HPDE6-E6E7 (cell line): ENCODE results near the gene ATXN1.
"Not testable (repeated sequence)": the region's sequence is repeated elsewhere in the genome, so short reads cannot be mapped to it uniquely, and the experiment has no call there.

Experiments used
- DNase-seq: peaks from one replicate; pipeline ENCODE4 v3.0.0; 2011; ENCODE audit warnings: missing footprints; ENCODE audit errors: extremely low spot score

ATXN1 gene

GRCh38 chr6:16390909-16391450 lies 370.3 kb downstream of the ATXN1 start:
- DNase-seq = not testable (repeated sequence)

DNA sequence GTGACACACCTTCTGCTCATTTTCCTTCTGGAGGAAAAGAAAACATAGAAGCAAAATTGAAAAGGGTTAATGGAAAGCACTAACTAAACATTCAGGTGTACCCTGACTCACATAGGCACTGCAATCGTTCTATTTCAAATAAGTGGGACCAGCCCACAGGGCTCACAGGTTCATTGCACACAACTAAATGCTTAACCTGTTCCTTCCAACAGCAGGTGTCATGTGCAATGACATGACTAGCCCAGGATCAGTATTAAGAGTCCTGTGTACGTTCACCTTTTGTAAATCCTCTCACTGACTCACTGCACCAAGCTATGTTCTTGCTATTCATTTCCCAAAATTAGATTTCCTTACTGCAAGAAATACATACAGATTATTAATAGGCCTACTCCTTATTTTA lies 371.6 kb downstream of the ATXN1 start:
- DNase-seq = no peak

DNA sequence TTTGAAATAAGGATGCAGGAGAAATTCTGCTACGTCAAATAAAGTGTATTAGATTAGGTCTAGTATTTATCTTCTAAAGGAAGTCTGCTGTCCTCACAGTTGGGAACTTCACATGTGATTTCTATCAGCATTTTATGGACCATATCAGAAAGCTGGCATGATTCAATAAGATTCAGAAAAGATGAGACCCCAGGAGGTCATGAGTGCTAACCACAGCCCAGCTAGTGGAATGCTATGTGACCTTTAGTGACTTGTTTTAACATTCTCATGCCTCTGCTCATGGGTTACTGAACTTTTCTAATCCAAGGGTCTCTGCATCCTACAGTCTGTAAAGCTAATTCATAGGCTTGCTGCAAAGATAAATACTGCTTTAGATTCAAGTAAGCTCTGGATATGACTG lies 372.8 kb downstream of the ATXN1 start:
- DNase-seq = no peak

- no peak for DNase-seq
Observed at GRCh38 chr6:16386057-16386456, 375.2 kb downstream of the ATXN1 start.

DNA sequence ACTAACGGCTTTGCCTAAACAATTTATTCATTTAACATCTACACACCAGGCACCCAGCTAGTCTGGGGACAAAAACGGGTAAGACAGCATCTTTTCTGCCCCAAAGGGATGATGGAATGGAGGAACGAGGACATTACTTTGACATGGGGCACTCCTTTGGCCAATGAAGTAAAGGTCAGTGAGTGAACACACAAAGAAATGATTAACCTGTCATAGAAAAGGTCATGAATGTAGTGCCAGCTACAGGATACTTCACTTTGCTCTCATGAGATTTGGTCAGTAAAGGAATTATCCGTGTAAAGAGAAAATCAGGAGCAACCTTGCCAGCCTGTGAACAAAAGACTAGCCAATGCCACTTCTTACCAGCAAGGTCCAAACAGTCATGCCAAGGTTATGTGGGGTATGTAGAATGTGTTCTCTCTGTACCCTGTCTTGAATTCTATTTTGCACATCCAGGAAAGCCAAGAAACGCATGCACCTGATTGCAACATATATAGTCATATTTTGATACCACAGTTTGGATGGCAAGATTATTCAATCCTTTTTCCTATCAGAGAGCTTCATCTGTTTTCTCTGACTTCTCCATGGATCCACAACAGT lies 377.6 kb downstream of the ATXN1 start:
- DNase-seq = no peak

DNA sequence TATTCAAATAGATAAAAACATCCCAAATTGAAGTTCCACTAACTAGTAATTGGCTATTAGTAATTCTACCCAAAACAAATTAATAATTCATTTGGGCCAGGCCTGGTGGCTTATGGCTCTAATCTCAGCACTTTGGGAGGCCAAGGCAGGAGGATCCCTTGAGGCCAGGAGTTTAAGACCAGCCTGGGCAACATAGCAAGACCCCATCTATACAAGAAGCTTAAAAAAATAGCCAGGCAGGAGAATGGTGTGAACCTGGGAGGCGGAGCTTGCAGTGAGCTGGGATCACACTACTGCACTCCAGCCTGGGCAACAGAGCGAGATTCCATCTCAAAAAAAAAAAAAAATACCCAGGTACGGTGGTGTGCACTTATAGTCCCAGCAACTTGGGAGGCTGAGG lies 379.3 kb downstream of the ATXN1 start:
- not testable (repeated sequence) for DNase-seq

GRCh38 chr6:16380220-16380809 lies 380.9 kb downstream of the ATXN1 start:
- DNase-seq = no peak

GRCh38 chr6:16378360-16378759 lies 382.9 kb downstream of the ATXN1 start:
- not testable (repeated sequence) for DNase-seq

- DNase-seq = no peak
Observed at GRCh38 chr6:16377470-16377869, 383.8 kb downstream of the ATXN1 start.

GRCh38 chr6:16375843-16376242 lies 385.4 kb downstream of the ATXN1 start:
- DNase-seq = no peak

DNA sequence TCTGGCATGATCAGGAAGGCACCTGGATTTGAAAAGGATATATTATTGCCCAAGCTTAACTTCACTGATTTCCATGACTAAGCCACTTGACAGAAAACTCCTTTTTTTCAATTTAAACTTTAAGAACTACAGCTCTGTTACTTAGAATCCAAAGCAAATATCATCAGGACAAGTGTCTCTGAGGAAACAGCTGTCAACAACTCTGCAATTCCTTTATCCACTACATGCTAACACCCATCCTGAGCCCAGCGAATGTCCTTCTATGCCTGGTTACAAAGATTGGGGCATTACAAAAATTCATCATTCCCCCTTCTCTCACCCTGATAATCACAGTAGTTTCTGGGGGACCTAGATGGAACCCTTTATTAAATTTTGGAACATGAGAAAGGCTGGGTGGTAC lies 386.1 kb downstream of the ATXN1 start:
- no peak for DNase-seq

GRCh38 chr6:16374461-16375200 lies 386.6 kb downstream of the ATXN1 start:
- no peak for DNase-seq

DNA sequence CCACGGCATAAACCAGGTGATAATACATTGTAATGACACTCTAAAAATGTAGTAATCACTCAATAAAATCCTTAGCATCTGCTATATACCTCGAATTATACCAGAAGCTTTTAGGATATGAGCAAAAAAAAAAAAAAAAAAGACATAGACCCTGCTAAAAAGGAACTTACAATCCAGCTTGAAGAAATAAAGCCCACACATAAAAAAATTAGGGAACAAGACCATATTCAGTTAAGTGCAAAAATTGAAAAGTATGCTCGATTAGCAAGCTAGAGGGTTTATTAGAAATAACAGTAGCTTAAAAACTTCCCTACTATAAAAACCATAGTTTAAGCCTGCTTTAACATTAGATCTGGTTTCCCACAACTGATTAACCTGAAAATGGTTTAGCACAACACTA lies 387.2 kb downstream of the ATXN1 start:
- no peak for DNase-seq

DNA sequence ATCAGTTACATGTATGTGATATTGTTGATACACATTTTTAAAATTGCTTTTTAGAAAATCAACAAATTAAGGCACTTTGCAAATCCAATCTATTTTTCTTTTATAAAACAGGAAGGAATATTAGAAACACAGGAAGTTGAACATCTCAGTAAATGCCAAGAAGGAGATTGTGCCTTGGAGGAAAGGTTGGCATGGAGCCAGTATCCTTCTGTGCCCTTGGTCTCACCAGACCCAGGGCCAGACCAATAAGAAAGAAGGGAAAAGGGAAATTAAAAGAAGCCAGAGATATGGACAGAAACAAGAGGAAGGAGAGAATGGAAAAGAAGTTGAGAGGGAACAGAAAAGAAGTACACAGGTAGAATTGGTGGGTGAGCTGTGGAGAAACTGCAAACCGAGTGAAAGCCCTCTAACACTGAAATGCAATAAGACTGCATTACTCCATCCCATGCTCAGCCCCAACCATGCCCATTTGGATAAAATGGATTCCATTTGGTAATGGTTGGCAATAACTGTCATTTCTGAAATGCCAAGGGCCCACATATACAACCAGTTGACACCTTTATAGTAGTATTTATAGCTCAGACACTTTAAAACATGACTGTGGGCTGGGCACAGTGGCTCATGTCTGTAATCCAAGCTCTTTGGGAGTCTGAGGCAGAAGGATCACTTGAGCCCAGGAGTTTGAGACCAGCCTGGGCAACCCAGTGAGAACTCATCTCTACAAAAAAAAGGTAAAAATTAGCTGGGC lies 389.1 kb downstream of the ATXN1 start:
- no peak for DNase-seq

- DNase-seq = no peak
Observed at GRCh38 chr6:16371401-16371800, 389.9 kb downstream of the ATXN1 start.

GRCh38 chr6:16370943-16371342 lies 390.3 kb downstream of the ATXN1 start:
- no peak for DNase-seq

DNA sequence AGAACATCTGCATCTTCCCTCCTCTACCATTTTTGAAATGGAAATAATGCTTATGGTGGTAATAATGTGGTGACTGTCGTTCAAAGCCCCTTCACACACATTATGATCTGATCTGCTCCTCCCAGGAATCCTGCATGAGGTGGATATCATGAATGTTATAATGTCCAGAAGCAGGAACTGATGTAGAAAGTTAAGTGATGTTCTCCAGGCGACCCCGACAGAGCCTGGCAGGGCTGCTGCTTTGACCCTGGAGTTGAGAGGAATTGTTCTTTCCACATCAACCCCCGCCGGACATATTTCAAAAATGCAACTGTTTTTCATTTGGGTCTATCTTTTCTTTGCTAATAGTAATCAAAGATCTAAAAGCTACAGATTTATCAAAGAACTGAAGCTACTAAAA lies 391.3 kb downstream of the ATXN1 start:
- DNase-seq = no peak

DNA sequence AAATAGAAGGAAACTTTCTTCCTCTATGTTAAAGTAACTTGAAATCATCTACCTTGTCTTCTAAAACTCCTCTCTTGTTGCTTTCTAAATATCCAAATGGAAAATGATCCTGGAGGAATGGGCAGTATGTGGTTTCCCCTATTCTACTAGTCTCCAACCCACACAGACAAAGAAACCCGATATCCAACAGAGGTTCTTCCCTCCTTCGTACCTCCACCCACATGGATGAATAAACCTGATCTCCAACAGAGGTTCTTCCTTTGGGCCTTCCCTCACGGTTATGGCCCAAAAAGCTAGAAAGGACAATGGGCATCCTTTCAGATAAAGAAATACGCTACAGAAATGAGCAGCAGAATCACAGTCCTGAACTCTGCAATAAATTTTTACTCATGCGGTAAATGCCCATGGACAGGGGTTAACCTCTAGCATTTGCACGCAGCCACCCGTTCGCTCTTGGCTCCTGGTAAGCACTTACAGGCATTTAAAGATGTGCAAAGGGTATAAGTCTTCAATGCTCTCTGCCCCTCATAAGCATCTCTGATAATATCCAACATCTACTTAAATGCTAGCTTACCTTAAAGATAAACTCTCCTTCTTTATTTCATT lies 392.0 kb downstream of the ATXN1 start:
- no peak for DNase-seq

DNA sequence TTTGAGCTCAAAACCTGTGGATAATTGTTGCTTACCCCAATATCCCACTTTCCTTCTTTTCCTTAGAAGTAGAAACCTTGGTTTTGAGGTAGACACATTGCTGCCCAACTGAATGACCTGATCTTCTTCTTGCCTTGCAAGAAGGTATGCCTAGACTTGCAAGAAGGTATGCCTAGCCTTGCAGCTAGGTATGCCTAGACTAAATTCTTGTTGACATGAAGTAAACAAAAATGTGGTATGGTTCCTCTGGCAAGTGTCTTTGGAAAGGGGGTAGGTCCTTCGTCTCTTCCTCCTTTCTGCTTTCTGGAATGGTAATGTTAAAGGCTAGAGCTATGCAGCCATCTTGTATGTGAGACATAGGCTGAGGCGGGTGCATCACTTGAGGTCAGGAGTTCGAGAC lies 393.7 kb downstream of the ATXN1 start:
- no peak for DNase-seq

- DNase-seq = no peak
Observed at GRCh38 chr6:16363749-16364148, 397.5 kb downstream of the ATXN1 start.

- DNase-seq = no peak
Observed at GRCh38 chr6:16362819-16363589, 398.3 kb downstream of the ATXN1 start.
